ENCODE measurements around the gene ATP6V0E1.
"Not testable (repeated sequence)": the region's sequence is repeated elsewhere in the genome, so short reads cannot be mapped to it uniquely, and the experiment has no call there.

Gene ATP6V0E1

GRCh38 chr5:173015598-173016455 is 32.3 kb downstream of the ATP6V0E1 start:
- DNase-seq, result no peak
- Histone ChIP-seq H3K79me2 (ENCODE audit: low read length) (peaks cover 96% of the 10 kb centered on the region), H3K4me1 (ENCODE audit: low read length) (no peaks in the 10 kb centered on the region; the same call in 1 of the 2 replicates), H3K9me3 (replicated peaks; ENCODE audit: insufficient read depth, low read length) (no peaks in the 10 kb centered on the region), H3K4me2 (ENCODE audit: low read depth, low read length) (no peak overlapping the region), H4K20me1 (ENCODE audit: insufficient read depth, low read length) (0 out of 2 replicates have a peak, but pooled peaks cover 10% of the 10 kb centered on the region), H3K36me3 (replicated peaks; ENCODE audit: insufficient read depth, low read length) (peaks cover 8% of the 10 kb centered on the region; the same call in 1 of the 2 replicates), H3K9ac (ENCODE audit: low read length) (no peak overlapping the region), H3F3A (ENCODE audit: insufficient read depth, low read length) (no peaks in the 10 kb centered on the region), H3K9me2 (replicated peaks; ENCODE audit: insufficient read depth, low read length) (no peaks in the 10 kb centered on the region), H2AFZ (ENCODE audit: low read length) (no peak overlapping the region), H3K27ac (ENCODE audit: low read length) (no peak overlapping the region), H3K4me3 (ENCODE audit: low read length) (no peak overlapping the region), H3K27me3 (replicated peaks; ENCODE audit: insufficient read depth, low read length) (no peaks in the 10 kb centered on the region)
- TF ChIP-seq EZH2phosphoT487 (IDR thresholded peaks at IDR 0.05; ENCODE audit: low read length), result no peak
- no peak for TF ChIP-seq EZH2 (optimal IDR thresholded peaks at IDR 0.05; ENCODE audit: low read depth, low read length)
- TF ChIP-seq, protein P1, sequence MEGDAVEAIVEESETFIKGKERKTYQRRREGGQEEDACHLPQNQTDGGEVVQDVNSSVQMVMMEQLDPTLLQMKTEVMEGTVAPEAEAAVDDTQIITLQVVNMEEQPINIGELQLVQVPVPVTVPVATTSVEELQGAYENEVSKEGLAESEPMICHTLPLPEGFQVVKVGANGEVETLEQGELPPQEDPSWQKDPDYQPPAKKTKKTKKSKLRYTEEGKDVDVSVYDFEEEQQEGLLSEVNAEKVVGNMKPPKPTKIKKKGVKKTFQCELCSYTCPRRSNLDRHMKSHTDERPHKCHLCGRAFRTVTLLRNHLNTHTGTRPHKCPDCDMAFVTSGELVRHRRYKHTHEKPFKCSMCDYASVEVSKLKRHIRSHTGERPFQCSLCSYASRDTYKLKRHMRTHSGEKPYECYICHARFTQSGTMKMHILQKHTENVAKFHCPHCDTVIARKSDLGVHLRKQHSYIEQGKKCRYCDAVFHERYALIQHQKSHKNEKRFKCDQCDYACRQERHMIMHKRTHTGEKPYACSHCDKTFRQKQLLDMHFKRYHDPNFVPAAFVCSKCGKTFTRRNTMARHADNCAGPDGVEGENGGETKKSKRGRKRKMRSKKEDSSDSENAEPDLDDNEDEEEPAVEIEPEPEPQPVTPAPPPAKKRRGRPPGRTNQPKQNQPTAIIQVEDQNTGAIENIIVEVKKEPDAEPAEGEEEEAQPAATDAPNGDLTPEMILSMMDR (IDR thresholded peaks at IDR 0.05; ENCODE audit: low read length), result no peak

DNA sequence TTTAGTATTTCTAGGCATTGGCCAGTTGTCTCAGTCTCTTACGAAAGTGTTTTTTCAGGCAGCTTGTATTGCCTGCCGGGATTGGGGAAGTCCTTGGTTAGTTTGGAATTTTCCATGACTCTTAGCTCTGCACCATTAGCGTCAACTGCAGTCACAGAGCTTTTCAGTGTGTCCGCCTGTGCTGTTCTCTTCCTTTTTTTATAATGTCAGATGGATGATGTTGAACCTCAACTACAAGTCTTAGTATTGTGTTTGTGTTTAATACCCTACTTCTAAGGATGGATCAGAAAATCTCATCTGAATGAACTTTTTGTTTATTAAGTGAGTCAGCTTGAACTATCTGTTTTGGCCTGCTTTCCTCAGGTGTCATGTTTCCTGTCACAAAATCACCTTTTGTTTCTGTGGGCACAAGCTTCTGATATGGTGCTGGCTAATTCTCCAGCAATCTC is 33.1 kb downstream of the ATP6V0E1 start:
- DNase-seq, result no peak
- Histone ChIP-seq H4K20me1 (ENCODE audit: insufficient read depth, low read length) (0 out of 2 replicates have a peak, but pooled peaks cover 5% of the 10 kb centered on the region), H3K4me3 (ENCODE audit: low read length) (no peak overlapping the region), H3K9me2 (replicated peaks; ENCODE audit: insufficient read depth, low read length) (no peaks in the 10 kb centered on the region), H3F3A (ENCODE audit: insufficient read depth, low read length) (no peaks in the 10 kb centered on the region), H3K79me2 (ENCODE audit: low read length) (peaks cover 96% of the 10 kb centered on the region), H3K9ac (ENCODE audit: low read length) (no peak overlapping the region), H3K4me2 (ENCODE audit: low read depth, low read length) (no peak overlapping the region), H3K4me1 (ENCODE audit: low read length) (no peaks in the 10 kb centered on the region; the same call in 1 of the 2 replicates), H3K9me3 (replicated peaks; ENCODE audit: insufficient read depth, low read length) (no peaks in the 10 kb centered on the region), H3K27ac (ENCODE audit: low read length) (no peak overlapping the region), H2AFZ (ENCODE audit: low read length) (no peak overlapping the region), H3K27me3 (replicated peaks; ENCODE audit: insufficient read depth, low read length) (no peaks in the 10 kb centered on the region), H3K36me3 (replicated peaks; ENCODE audit: insufficient read depth, low read length) (peaks cover 11% of the 10 kb centered on the region; the same call in 1 of the 2 replicates)
- no peak for TF ChIP-seq EZH2phosphoT487 (IDR thresholded peaks at IDR 0.05; ENCODE audit: low read length)
- TF ChIP-seq, protein P1 (IDR thresholded peaks at IDR 0.05; ENCODE audit: low read length), result no peak
- no peak for TF ChIP-seq EZH2 (optimal IDR thresholded peaks at IDR 0.05; ENCODE audit: low read depth, low read length)

GRCh38 chr5:173017087-173017486 is 33.5 kb downstream of the ATP6V0E1 start:
- not testable (repeated sequence) for H4K20me1 ChIP-seq (ENCODE audit: insufficient read depth, low read length); H3K27me3 ChIP-seq (replicated peaks; ENCODE audit: insufficient read depth, low read length); DNase-seq; H3K4me1 ChIP-seq (ENCODE audit: low read length); H3K27ac ChIP-seq (ENCODE audit: low read length); H3K9ac ChIP-seq (ENCODE audit: low read length); H3K9me2 ChIP-seq (replicated peaks; ENCODE audit: insufficient read depth, low read length); H3K4me3 ChIP-seq (ENCODE audit: low read length); H3K4me2 ChIP-seq (ENCODE audit: low read depth, low read length); H2AFZ ChIP-seq (ENCODE audit: low read length); H3K9me3 ChIP-seq (replicated peaks; ENCODE audit: insufficient read depth, low read length); H3F3A ChIP-seq (ENCODE audit: insufficient read depth, low read length)
- peaks cover 96% of the 10 kb centered on the region for H3K79me2 ChIP-seq (ENCODE audit: low read length)
- H3K36me3 ChIP-seq (replicated peaks; ENCODE audit: insufficient read depth, low read length), result peaks cover 11% of the 10 kb centered on the region; the same call in 1 of the 2 replicates

DNA sequence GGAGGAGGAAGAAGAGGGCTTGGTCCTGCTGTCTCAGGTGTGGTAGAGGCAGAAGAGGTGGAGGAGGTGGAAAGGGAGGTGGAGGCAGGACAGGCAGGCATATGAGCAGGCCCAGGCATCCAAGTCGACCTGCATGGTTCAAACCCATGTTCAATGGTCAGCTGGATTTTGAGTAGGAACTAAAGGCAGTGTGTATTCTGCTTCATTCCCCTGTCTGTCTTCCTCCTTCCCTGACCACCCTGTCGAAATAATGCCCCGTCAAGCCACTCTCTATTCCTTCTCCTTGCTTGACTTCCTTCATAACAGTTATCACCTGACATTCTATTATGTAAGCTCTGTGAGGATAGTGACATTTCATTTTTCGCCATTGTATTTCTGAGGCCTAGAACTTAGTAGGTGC is 34.8 kb downstream of the ATP6V0E1 start:
- 0 out of 2 replicates have a peak, but pooled peaks cover 5% of the 10 kb centered on the region for H4K20me1 ChIP-seq (ENCODE audit: insufficient read depth, low read length)
- H3K9me2 ChIP-seq (replicated peaks; ENCODE audit: insufficient read depth, low read length), result no peaks in the 10 kb centered on the region
- H3K79me2 ChIP-seq (ENCODE audit: low read length), result peaks cover 96% of the 10 kb centered on the region

More for the DNA sequence above, 34.8 kb downstream of the ATP6V0E1 start:
- TF ChIP-seq, protein P1 (IDR thresholded peaks at IDR 0.05; ENCODE audit: low read length), result no peak
- TF ChIP-seq EZH2 (optimal IDR thresholded peaks at IDR 0.05; ENCODE audit: low read depth, low read length), result no peak
- no peak for TF ChIP-seq EZH2phosphoT487 (IDR thresholded peaks at IDR 0.05; ENCODE audit: low read length)
- Histone ChIP-seq H3K36me3 (replicated peaks; ENCODE audit: insufficient read depth, low read length) (peaks cover 14% of the 10 kb centered on the region; the same call in 1 of the 2 replicates), H3K9me3 (replicated peaks; ENCODE audit: insufficient read depth, low read length) (no peaks in the 10 kb centered on the region), H3F3A (ENCODE audit: insufficient read depth, low read length) (no peaks in the 10 kb centered on the region), H3K27ac (ENCODE audit: low read length) (no peak overlapping the region), H2AFZ (ENCODE audit: low read length) (no peak overlapping the region), H3K4me3 (ENCODE audit: low read length) (no peak overlapping the region), H3K9ac (ENCODE audit: low read length) (no peak overlapping the region), H3K4me2 (ENCODE audit: low read depth, low read length) (no peak overlapping the region), H3K27me3 (replicated peaks; ENCODE audit: insufficient read depth, low read length) (no peaks in the 10 kb centered on the region), H3K4me1 (ENCODE audit: low read length) (no peaks in the 10 kb centered on the region; the same call in 1 of the 2 replicates)
- no peak for DNase-seq
